ENCODE results near the gene DPM1. TPM values are rescaled to one million over a fixed set of nuclear protein-coding genes. Genes with fewer than 3 reads are reported as not detected.

The DPM1 gene
- total RNA-seq, 2 donors from 2014 or later = 25.9 to 34.1 TPM

GRCh38 chr20:50916257-50916656 is 42.1 kb downstream of the DPM1 start:
- no peaks in the 10 kb centered on the region for H3K36me3 Mint-ChIP-seq (ENCODE audit: low read depth)
- peak overlapping the region; percentile 82 for H3K27ac Mint-ChIP-seq
- ATAC-seq = no peak
- no peak for DNase-seq
- no peak overlapping the region for H3K4me3 Mint-ChIP-seq
- peaks cover 66% of the 10 kb centered on the region for H3K4me1 Mint-ChIP-seq
- no peaks in the 10 kb centered on the region for H3K27me3 Mint-ChIP-seq
- no peaks in the 10 kb centered on the region for H3K9me3 ChIP-seq (ENCODE audit: control insufficient read depth, low read length, poor library complexity, severe bottlenecking)

- no peaks in the 10 kb centered on the region for H3K27me3 Mint-ChIP-seq
- H3K4me1 Mint-ChIP-seq = peaks cover 64% of the 10 kb centered on the region
- H3K9me3 ChIP-seq (ENCODE audit: control insufficient read depth, low read length, poor library complexity, severe bottlenecking) = no peaks in the 10 kb centered on the region
- no peaks in the 10 kb centered on the region for H3K36me3 Mint-ChIP-seq (ENCODE audit: low read depth)
- peak overlapping the region; percentile 67 for H3K27ac Mint-ChIP-seq
- no peak for ATAC-seq
- DNase-seq = no peak
- H3K4me3 Mint-ChIP-seq = no peak overlapping the region
Observed at GRCh38 chr20:50915424-50915823, 42.9 kb downstream of the DPM1 start.

GRCh38 chr20:50913690-50914375 is 44.5 kb downstream of the DPM1 start:
- H3K27ac Mint-ChIP-seq = peak overlapping the region; percentile 59
- peak; percentile 58 for ATAC-seq
- H3K27me3 Mint-ChIP-seq = no peaks in the 10 kb centered on the region
- H3K4me1 Mint-ChIP-seq = peaks cover 64% of the 10 kb centered on the region
- H3K36me3 Mint-ChIP-seq (ENCODE audit: low read depth) = no peaks in the 10 kb centered on the region
- no peak for DNase-seq
- H3K4me3 Mint-ChIP-seq = peak overlapping the region; percentile 7
- no peaks in the 10 kb centered on the region for H3K9me3 ChIP-seq (ENCODE audit: control insufficient read depth, low read length, poor library complexity, severe bottlenecking)

- Mint-ChIP-seq H3K4me3 (no peak overlapping the region), H3K4me1 (peaks cover 52% of the 10 kb centered on the region), H3K27me3 (no peaks in the 10 kb centered on the region), H3K27ac (peak overlapping the region; percentile 34), H3K36me3 (ENCODE audit: low read depth) (no peaks in the 10 kb centered on the region)
- H3K9me3 ChIP-seq (ENCODE audit: control insufficient read depth, low read length, poor library complexity, severe bottlenecking) = no peaks in the 10 kb centered on the region
- DNase-seq (no peak), ATAC-seq (no peak)
Observed at GRCh38 chr20:50911716-50912115, 46.6 kb downstream of the DPM1 start.

- no peaks in the 10 kb centered on the region for H3K9me3 ChIP-seq (ENCODE audit: control insufficient read depth, low read length, poor library complexity, severe bottlenecking)
- ATAC-seq (no peak), DNase-seq (no peak)
- Mint-ChIP-seq H3K4me3 (no peak overlapping the region), H3K36me3 (ENCODE audit: low read depth) (no peaks in the 10 kb centered on the region), H3K27me3 (no peaks in the 10 kb centered on the region), H3K27ac (peak overlapping the region; percentile 34), H3K4me1 (peaks cover 49% of the 10 kb centered on the region)
Observed at GRCh38 chr20:50911030-50911429, 47.3 kb downstream of the DPM1 start.

GRCh38 chr20:50909413-50909812 is 48.9 kb downstream of the DPM1 start:
- H3K36me3 Mint-ChIP-seq (ENCODE audit: low read depth) = no peaks in the 10 kb centered on the region
- peaks cover 43% of the 10 kb centered on the region for H3K4me1 Mint-ChIP-seq
- DNase-seq (no peak), ATAC-seq (no peak)
- no peak overlapping the region for H3K4me3 Mint-ChIP-seq
- H3K9me3 ChIP-seq (ENCODE audit: control insufficient read depth, low read length, poor library complexity, severe bottlenecking) = no peaks in the 10 kb centered on the region
- H3K27ac Mint-ChIP-seq = no peak overlapping the region
- no peaks in the 10 kb centered on the region for H3K27me3 Mint-ChIP-seq

GRCh38 chr20:50904067-50904570 is 54.2 kb downstream of the DPM1 start:
- ATAC-seq = no peak

GRCh38 chr20:50903353-50904051 is 54.8 kb downstream of the DPM1 start:
- Mint-ChIP-seq H3K4me1 (peaks cover 17% of the 10 kb centered on the region), H3K4me3 (no peak overlapping the region), H3K27ac (no peak overlapping the region), H3K36me3 (ENCODE audit: low read depth) (no peaks in the 10 kb centered on the region), H3K27me3 (no peaks in the 10 kb centered on the region)
- no peaks in the 10 kb centered on the region for H3K9me3 ChIP-seq (ENCODE audit: control insufficient read depth, low read length, poor library complexity, severe bottlenecking)
- ATAC-seq (no peak), DNase-seq (no peak)

More at GRCh38 chr20:50904067-50904570, 54.2 kb downstream of the DPM1 start:
- Mint-ChIP-seq H3K27me3 (no peaks in the 10 kb centered on the region), H3K27ac (peak overlapping the region; percentile 21), H3K4me3 (no peak overlapping the region), H3K36me3 (ENCODE audit: low read depth) (no peaks in the 10 kb centered on the region), H3K4me1 (peaks cover 17% of the 10 kb centered on the region)
- no peaks in the 10 kb centered on the region for H3K9me3 ChIP-seq (ENCODE audit: control insufficient read depth, low read length, poor library complexity, severe bottlenecking)
- DNase-seq = no peak

GRCh38 chr20:50901301-50901700 is 57.0 kb downstream of the DPM1 start:
- Mint-ChIP-seq H3K36me3 (ENCODE audit: low read depth) (peaks cover 2% of the 10 kb centered on the region), H3K27ac (peak overlapping the region; percentile 8), H3K4me3 (no peak overlapping the region), H3K4me1 (peaks cover 18% of the 10 kb centered on the region), H3K27me3 (no peaks in the 10 kb centered on the region)
- DNase-seq (no peak), ATAC-seq (no peak)
- no peaks in the 10 kb centered on the region for H3K9me3 ChIP-seq (ENCODE audit: control insufficient read depth, low read length, poor library complexity, severe bottlenecking)

GRCh38 chr20:50900261-50900660 is 58.1 kb downstream of the DPM1 start:
- Mint-ChIP-seq H3K4me3 (no peak overlapping the region), H3K36me3 (ENCODE audit: low read depth) (peaks cover 2% of the 10 kb centered on the region), H3K4me1 (peaks cover 13% of the 10 kb centered on the region), H3K27me3 (no peaks in the 10 kb centered on the region), H3K27ac (no peak overlapping the region)
- DNase-seq (no peak), ATAC-seq (no peak)
- H3K9me3 ChIP-seq (ENCODE audit: control insufficient read depth, low read length, poor library complexity, severe bottlenecking) = no peaks in the 10 kb centered on the region

- no peak overlapping the region for H3K4me3 Mint-ChIP-seq
- peaks cover 10% of the 10 kb centered on the region for H3K4me1 Mint-ChIP-seq
- peaks cover 2% of the 10 kb centered on the region for H3K36me3 Mint-ChIP-seq (ENCODE audit: low read depth)
- ATAC-seq (no peak), DNase-seq (no peak)
- H3K27me3 Mint-ChIP-seq = no peaks in the 10 kb centered on the region
- H3K9me3 ChIP-seq (ENCODE audit: control insufficient read depth, low read length, poor library complexity, severe bottlenecking) = no peaks in the 10 kb centered on the region
- H3K27ac Mint-ChIP-seq = no peak overlapping the region
Observed at GRCh38 chr20:50898475-50898874, 59.9 kb downstream of the DPM1 start.

- Mint-ChIP-seq H3K36me3 (ENCODE audit: low read depth) (peaks cover 10% of the 10 kb centered on the region), H3K27me3 (no peaks in the 10 kb centered on the region), H3K4me1 (peaks cover 8% of the 10 kb centered on the region), H3K27ac (no peak overlapping the region), H3K4me3 (no peak overlapping the region)
- DNase-seq = no peak
- no peaks in the 10 kb centered on the region for H3K9me3 ChIP-seq (ENCODE audit: control insufficient read depth, low read length, poor library complexity, severe bottlenecking)
- ATAC-seq = no peak
Observed at GRCh38 chr20:50895111-50895830, 63.1 kb downstream of the DPM1 start.

- no peaks in the 10 kb centered on the region for H3K27me3 Mint-ChIP-seq
- no peak for DNase-seq
- no peak for ATAC-seq
- peaks cover 10% of the 10 kb centered on the region for H3K36me3 Mint-ChIP-seq (ENCODE audit: low read depth)
- H3K4me3 Mint-ChIP-seq = no peak overlapping the region
- peaks cover 8% of the 10 kb centered on the region for H3K4me1 Mint-ChIP-seq
- no peak overlapping the region for H3K27ac Mint-ChIP-seq
- H3K9me3 ChIP-seq (ENCODE audit: control insufficient read depth, low read length, poor library complexity, severe bottlenecking) = no peaks in the 10 kb centered on the region
Observed at GRCh38 chr20:50893620-50894019, 64.7 kb downstream of the DPM1 start.
